ENCODE measurements around the gene OR9Q1. TPM values are rescaled to one million over a fixed set of nuclear protein-coding genes. Genes with fewer than 3 reads are reported as not detected.

OR9Q1 gene
- polyA plus RNA-seq, 1 donor from 2014 or later: not detected

GRCh38 chr11:58061813-58062212 lies 38.1 kb downstream of the OR9Q1 start:
- Histone ChIP-seq H3K9ac (ENCODE audit: low read length) (no peak overlapping the region), H3K27me3 (ENCODE audit: insufficient read depth, low read depth, low read length) (no peaks in the 10 kb centered on the region), H3K4me2 (ENCODE audit: low read length) (no peak overlapping the region), H3F3A (ENCODE audit: insufficient read depth, low read length, poor library complexity, severe bottlenecking) (no peaks in the 10 kb centered on the region), H2AFZ (ENCODE audit: low read depth, low read length) (no peak overlapping the region), H3K36me3 (ENCODE audit: insufficient read depth, low read length) (no peaks in the 10 kb centered on the region), H3K27ac (ENCODE audit: low read length) (no peak overlapping the region), H4K20me1 (ENCODE audit: insufficient read depth) (no peaks in the 10 kb centered on the region), H3K79me2 (replicated peaks; ENCODE audit: insufficient read depth, low read length) (no peaks in the 10 kb centered on the region), H3K9me2 (ENCODE audit: insufficient read depth, low read length) (no peaks in the 10 kb centered on the region), H3K4me3 (ENCODE audit: low read length) (no peak overlapping the region), H3K9me3 (ENCODE audit: low read length) (no peaks in the 10 kb centered on the region)
- no peak for TF ChIP-seq EP300 (conservative IDR thresholded peaks at IDR 0.05; ENCODE audit: poor library complexity, severe bottlenecking)
- TF ChIP-seq SMC3 (conservative IDR thresholded peaks at IDR 0.05; ENCODE audit: poor library complexity): no peak
- no peak for TF ChIP-seq EZH2 (IDR thresholded peaks at IDR 0.05; ENCODE audit: borderline replicate concordance, insufficient read depth, low read length, poor library complexity, severe bottlenecking)
- TF ChIP-seq TAF1 (IDR thresholded peaks at IDR 0.05; ENCODE audit: low read depth): no peak
- TF ChIP-seq POLR2AphosphoS5 (IDR thresholded peaks at IDR 0.05): no peak
- TF ChIP-seq CTCF (IDR thresholded peaks at IDR 0.05; ENCODE audit: poor library complexity, severe bottlenecking): no peak
- no peak for TF ChIP-seq RAD21 (conservative IDR thresholded peaks at IDR 0.05)
- TF ChIP-seq MXI1 (conservative IDR thresholded peaks at IDR 0.05; ENCODE audit: poor library complexity, severe bottlenecking): no peak
- TF ChIP-seq REST (IDR thresholded peaks at IDR 0.05; ENCODE audit: borderline replicate concordance): no peak

GRCh38 chr11:58067685-58068084 lies 44.0 kb downstream of the OR9Q1 start:
- no peak overlapping the region for H3K9ac ChIP-seq (ENCODE audit: low read length)
- H2AFZ ChIP-seq (ENCODE audit: low read depth, low read length): no peak overlapping the region
- no peak overlapping the region for H3K27ac ChIP-seq (ENCODE audit: low read length)
- H3K9me3 ChIP-seq (ENCODE audit: low read length): no peaks in the 10 kb centered on the region
- no peaks in the 10 kb centered on the region for H3K79me2 ChIP-seq (replicated peaks; ENCODE audit: insufficient read depth, low read length)
- H3K36me3 ChIP-seq (ENCODE audit: insufficient read depth, low read length): no peaks in the 10 kb centered on the region
- no peak overlapping the region for H3K4me3 ChIP-seq (ENCODE audit: low read length)
- no peaks in the 10 kb centered on the region for H4K20me1 ChIP-seq (ENCODE audit: insufficient read depth)
- no peaks in the 10 kb centered on the region for H3F3A ChIP-seq (ENCODE audit: insufficient read depth, low read length, poor library complexity, severe bottlenecking)
- H3K4me2 ChIP-seq (ENCODE audit: low read length): no peak overlapping the region
- H3K27me3 ChIP-seq (ENCODE audit: insufficient read depth, low read depth, low read length): no peaks in the 10 kb centered on the region
- H3K9me2 ChIP-seq (ENCODE audit: insufficient read depth, low read length): no peaks in the 10 kb centered on the region
- no peak for TF ChIP-seq EP300 (conservative IDR thresholded peaks at IDR 0.05; ENCODE audit: poor library complexity, severe bottlenecking)
- TF ChIP-seq POLR2AphosphoS5 (IDR thresholded peaks at IDR 0.05): no peak
- no peak for TF ChIP-seq CTCF (IDR thresholded peaks at IDR 0.05; ENCODE audit: poor library complexity, severe bottlenecking)
- TF ChIP-seq RAD21 (conservative IDR thresholded peaks at IDR 0.05): no peak
- no peak for TF ChIP-seq MXI1 (conservative IDR thresholded peaks at IDR 0.05; ENCODE audit: poor library complexity, severe bottlenecking)
- no peak for TF ChIP-seq TAF1 (IDR thresholded peaks at IDR 0.05; ENCODE audit: low read depth)
- TF ChIP-seq SMC3 (conservative IDR thresholded peaks at IDR 0.05; ENCODE audit: poor library complexity): no peak
- no peak for TF ChIP-seq REST (IDR thresholded peaks at IDR 0.05; ENCODE audit: borderline replicate concordance)
- TF ChIP-seq EZH2 (IDR thresholded peaks at IDR 0.05; ENCODE audit: borderline replicate concordance, insufficient read depth, low read length, poor library complexity, severe bottlenecking): no peak

All from neural cell (in vitro differentiated cells).